Posterior cingulate gyrus (tissue), 11 donors: ENCODE data around the gene KCTD21.
A peak's percentile ranks its signal among the peaks of the same experiment; 100 is the strongest.
"Not testable (repeated sequence)": the region's sequence is repeated elsewhere in the genome, so short reads cannot be mapped to it uniquely, and the experiment has no call there.

ENCODE experiments used
- DNase-seq, 10 donors: peaks; one replicate each; pipeline versions ENCODE4 v3.0.0 to v3.0.0-alpha.2; 2020 to 2021; ENCODE audit warnings: mixed read lengths in 3 of 10
- intact Hi-C: fragments of 100-400 bp; cut with DNase I; formaldehyde crosslinking; loops from one replicate; pipeline ENCODE4 v1.15.1; 2023

The KCTD21 gene

GRCh38 chr11:78181185-78181584, 7.2 kb downstream of the KCTD21 start:
- no peak for DNase-seq
- intact Hi-C loops: no loop called here

DNA sequence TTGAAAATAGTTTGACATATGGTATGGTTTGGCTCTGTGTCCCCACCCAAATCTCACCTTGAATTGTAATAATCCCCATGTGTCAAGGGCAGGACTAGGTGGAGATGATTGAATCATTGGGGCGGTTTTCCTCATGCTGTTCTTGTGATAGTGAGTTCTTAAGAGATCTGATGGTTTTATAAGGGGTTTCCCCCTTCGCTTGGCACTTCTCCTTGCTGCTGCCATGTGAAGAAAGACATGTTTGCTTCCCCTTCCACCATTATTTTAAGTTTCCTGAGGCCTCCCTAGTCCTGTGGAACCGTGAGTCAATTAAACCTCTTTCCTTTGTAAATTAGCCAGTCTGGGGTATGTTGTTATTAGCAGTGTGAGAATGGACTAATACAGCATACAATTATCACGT, 7.7 kb downstream of the KCTD21 start:
- intact Hi-C loops: no loop called here
- DNase-seq: peak in 1 of 10 donors; percentile 1

DNA sequence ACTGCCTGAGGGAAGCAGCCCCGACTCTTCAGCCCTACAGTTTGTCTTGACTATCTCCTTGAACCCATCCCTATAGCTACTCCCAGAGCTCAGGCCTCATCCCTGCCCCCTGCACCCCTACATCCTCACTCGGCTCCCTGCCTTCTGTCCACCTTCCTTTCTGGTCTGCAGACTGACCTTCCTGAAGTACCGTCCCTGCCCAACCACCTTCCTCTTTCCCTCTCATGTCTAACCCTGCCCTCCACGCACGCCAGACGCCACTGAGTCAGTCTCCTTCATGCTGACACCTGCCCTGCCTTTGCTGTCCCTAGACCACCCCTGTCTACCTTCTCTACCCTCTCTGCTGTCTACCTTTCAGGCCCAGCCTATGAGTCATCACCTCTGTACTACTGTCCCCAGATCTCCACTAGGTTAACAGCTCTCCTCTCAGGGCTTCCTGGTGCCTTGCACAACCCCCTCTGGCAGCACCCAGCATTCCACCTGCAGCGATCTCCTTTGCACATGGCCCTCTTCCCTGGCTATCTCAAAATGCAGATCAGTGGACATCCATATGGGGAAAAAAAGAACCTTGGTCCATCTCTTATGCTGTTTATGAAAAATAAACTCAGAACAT, 8.9 kb downstream of the KCTD21 start:
- DNase-seq: peak in 2 of 10 donors; percentile 67 to 71
- intact Hi-C loops: no loop called here

DNA sequence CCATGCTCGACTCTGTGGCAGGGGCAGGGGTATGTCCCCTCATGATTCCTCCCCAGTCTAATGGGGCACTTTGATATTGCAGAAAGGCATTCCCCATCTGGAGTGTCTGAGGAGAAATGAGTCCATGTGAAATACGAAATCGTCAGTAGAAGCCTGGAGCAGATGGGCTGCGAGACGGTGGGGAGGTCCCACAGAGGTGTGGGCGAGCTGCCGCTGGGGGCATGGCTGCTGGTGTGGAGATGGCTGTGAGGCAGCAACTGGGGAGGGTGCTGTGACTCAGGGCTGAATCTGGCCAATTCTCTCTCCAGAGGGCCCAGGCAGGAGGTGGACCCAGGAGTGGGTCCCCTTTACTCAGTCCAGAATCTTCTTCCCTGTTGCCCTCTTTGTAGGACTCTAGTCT, 11.2 kb downstream of the KCTD21 start:
- peak in 4 of 10 donors; percentile 27 to 91 (median 84) for DNase-seq
- intact Hi-C loops: no loop called here

DNA sequence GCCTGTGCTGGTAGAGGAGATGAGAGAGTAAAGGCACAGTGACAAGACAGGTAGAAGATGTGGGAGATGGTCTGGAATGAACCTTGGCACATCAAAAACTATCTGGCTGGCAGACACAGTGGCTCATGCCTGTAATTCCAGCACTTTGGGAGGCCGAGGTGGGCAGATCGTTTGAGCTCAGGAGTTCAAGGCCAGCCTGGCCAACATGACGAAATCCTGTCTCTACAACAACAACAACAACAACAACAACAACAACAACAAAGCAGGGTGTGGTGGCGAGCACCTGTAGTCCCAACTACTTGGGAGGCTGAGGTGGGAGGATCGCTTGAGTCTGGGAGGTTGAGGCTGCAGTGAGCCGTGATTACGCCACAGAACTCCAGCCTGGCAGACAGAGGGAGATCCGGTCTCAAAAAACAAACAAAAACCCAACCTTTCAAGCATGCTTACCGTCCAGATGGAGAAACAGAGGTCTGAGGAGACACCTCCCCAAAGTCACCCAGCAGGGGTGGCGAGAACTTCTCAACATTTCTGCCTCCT, 11.8 kb downstream of the KCTD21 start:
- DNase-seq: peak in 2 of 10 donors; percentile 52 to 55

DNA sequence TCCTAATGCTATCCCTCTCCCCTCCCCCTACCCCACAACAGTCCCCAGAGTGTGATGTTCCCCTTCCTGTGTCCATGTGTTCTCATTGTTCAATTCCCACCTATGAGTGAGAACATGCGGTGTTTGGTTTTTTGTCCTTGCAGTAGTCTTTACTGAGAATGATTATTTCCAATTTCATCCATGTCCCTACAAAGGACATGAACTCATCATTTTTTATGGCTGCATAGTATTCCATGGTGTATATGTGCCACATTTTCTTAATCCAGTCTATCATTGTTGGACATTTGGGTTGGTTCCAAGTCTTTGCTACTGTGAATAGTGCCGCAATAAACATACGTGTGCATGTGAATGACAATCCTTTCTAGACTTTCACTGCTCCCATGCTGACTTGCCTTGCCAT, 12.6 kb downstream of the KCTD21 start:
- intact Hi-C loops, DNase-seq: not testable (repeated sequence)

More for the DNA sequence above, 11.8 kb downstream of the KCTD21 start:
- intact Hi-C loops: no loop called here

DNA sequence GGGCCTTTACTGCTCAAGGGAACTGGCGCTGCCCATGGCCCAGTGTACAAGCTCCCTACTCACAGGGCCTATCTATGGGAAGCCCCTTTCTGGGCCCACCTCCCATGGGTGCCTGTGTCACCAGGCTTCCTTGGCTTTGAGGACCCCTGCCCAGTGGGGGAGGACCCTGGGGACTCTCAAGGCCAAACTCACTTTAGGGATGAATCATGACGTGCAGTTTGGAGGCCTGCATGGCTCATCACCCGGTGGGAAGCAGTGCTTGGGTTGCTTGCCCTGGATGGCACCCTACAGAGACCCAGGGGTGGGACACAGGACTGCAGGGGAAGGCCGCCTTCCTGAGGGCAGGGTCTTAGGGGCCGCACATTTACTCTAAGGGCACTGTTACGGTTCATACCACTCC, 16.5 kb downstream of the KCTD21 start:
- intact Hi-C loops: no loop called here
- peak in 2 of 10 donors; percentile 42 to 67 for DNase-seq

- intact Hi-C loops: no loop called here
- DNase-seq: peak in 2 of 10 donors; percentile 34 to 39
Measured at GRCh38 chr11:78170874-78171549, 17.4 kb downstream of the KCTD21 start.

DNA sequence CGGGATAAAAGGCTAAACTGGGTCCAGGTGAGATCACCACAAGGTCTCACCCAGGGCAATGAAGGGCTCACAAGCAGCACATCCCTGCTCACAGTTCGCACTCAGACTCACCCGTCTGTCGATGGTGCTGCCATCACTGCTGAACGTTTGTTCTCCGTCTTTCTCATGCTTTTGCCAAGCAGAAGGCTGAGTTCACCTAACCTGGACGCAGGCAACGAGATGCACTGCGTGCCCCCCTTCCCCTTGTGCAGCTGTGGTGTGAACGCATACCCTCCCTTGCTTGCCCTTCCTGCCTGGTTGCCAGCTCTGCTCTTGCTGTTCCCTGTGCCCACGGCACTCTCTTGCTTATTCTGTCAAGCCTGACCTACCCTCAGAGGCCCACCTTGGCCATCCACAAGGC, 18.0 kb downstream of the KCTD21 start:
- intact Hi-C loops: no loop called here
- DNase-seq: peak in 1 of 10 donors; percentile 61

GRCh38 chr11:78168539-78169477, 19.6 kb downstream of the KCTD21 start:
- intact Hi-C loops: no loop called here
- DNase-seq: peak in 1 of 10 donors; percentile 84

DNA sequence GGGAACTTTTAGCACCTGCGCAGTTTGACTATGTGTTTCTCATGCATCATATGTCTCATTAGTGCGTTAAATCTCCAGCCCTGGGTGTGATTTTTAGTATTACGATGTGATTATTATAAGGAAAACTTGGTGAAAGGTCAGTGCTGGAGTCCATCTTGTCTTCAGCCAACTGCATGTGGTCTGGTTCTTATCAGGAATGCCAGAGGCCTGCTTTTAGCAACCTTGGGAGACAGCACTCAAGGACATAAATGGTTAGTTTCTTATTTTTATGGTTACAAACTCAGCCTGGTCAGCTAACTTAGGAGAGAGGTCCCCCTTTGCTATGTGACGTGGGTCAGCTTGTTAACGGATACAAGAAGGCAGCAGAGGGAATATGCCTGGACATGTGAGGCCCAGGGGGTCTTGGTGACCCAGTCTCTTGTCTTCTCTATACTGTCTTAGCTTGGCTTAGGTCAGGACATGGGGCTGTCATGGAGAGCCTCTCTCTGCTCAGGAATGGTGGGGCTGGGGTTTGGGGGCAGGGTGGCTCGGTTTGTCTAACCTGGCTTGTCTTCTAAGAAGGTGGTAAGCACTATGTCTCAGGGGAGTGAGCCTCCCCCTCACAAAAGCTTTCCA, 21.5 kb downstream of the KCTD21 start:
- intact Hi-C loops: no loop called here
- peak in 1 of 10 donors; percentile 49 for DNase-seq

GRCh38 chr11:78164471-78164870, 24.0 kb downstream of the KCTD21 start:
- intact Hi-C loops: no loop called here
- DNase-seq: peak in 1 of 10 donors; percentile 10

- no peak for DNase-seq
- intact Hi-C loops: no loop called here
Measured at GRCh38 chr11:78163828-78164227, 24.6 kb downstream of the KCTD21 start.

- DNase-seq: peak in 1 of 10 donors; percentile 53
- intact Hi-C loops: no loop called here
Measured at GRCh38 chr11:78161962-78162371, 26.5 kb downstream of the KCTD21 start.

GRCh38 chr11:78161346-78161745, 27.1 kb downstream of the KCTD21 start:
- DNase-seq: peak in 1 of 10 donors; percentile 63
- intact Hi-C loops: no loop called here

DNA sequence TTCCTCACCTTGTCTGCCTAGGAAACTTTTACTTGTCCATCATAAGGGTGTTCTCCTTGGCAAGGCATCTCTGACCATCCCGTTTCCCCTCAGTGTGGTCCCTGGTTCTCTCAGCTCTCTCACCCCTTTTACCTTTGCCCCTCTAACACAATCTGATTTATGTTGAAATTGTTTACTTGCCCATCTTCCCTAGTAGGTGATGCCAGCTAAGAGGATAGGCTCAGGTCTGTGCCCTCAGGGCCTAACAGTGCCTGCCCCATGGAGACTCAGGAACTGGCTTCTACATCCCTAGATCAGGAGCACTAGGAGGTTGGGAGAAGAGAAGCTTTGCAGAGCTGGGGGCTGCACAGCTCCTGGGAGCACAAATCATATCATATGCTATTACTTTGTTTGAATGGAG, 27.9 kb downstream of the KCTD21 start:
- intact Hi-C loops: no loop called here

GRCh38 chr11:78158987-78159652, 29.3 kb downstream of the KCTD21 start:
- peak in 1 of 10 donors; percentile 47 for DNase-seq
- intact Hi-C loops: no loop called here

More for the DNA sequence above, 27.9 kb downstream of the KCTD21 start:
- DNase-seq: peak in 1 of 10 donors; percentile 11

DNA sequence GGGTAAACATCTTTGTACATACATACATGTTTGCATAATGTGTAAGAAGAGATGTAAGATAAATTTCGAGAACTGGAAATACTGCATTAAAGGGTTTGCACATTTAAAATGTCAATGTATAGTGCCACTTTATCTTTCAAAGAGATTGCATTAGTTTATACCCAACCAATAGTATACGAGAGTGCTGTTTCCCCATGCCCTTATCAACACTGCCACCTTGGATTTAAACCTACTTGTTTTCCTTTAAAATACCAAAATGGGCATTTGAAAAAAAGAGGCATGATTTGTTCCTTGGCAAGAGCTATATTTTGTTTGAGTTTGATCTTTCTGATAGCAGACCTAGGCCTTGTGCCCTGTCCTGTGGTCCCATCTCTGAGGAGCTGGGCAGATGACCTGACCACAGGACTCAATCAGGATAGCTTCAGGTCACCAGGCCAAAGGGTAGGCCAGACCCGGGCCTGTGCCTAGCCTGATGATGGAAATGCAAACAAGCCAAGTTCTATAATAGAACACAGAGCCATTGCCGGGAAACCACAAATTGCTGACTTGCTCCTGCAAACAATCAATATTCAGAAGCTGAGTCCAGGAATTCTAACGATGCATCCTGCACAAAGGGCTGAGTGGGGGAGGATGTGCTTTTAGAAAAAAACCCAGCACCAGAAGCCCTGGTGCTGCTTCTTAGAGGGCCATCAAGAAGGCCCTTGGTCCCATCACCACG, 32.1 kb downstream of the KCTD21 start:
- DNase-seq: peak in 1 of 10 donors; percentile 53
- intact Hi-C loops: no loop called here

GRCh38 chr11:78151804-78152203, 36.6 kb downstream of the KCTD21 start:
- intact Hi-C loops: no loop called here

More at GRCh38 chr11:78151804-78152203, 36.6 kb downstream of the KCTD21 start:
- no peak for DNase-seq
